ENCODE measurements around the gene TMEM252.

The TMEM252 gene

GRCh38 chr9:68538200-68538599 lies 2.5 kb downstream of the TMEM252 start:
- no peak for DNase-seq

GRCh38 chr9:68537616-68537880 lies 3.1 kb downstream of the TMEM252 start:
- DNase-seq: no peak

- no peak for DNase-seq
These were observed 3.6 kb downstream of the TMEM252 start for GRCh38 chr9:68536876-68537615.

- no peak for DNase-seq
These were observed 7.0 kb downstream of the TMEM252 start for GRCh38 chr9:68533678-68534077.

GRCh38 chr9:68532131-68532530 lies 8.6 kb downstream of the TMEM252 start:
- DNase-seq: no peak

- no peak for DNase-seq
These were observed 10.1 kb downstream of the TMEM252 start for GRCh38 chr9:68530618-68531017.

GRCh38 chr9:68523367-68523936 lies 17.2 kb downstream of the TMEM252 start:
- DNase-seq: no peak

GRCh38 chr9:68522954-68523353 lies 17.7 kb downstream of the TMEM252 start:
- DNase-seq: no peak

GRCh38 chr9:68522131-68522530 lies 18.6 kb downstream of the TMEM252 start:
- no peak for DNase-seq

GRCh38 chr9:68515326-68516017 lies 25.2 kb downstream of the TMEM252 start:
- no peak for DNase-seq

- DNase-seq: no peak
These were observed 26.7 kb downstream of the TMEM252 start for GRCh38 chr9:68513981-68514380.

GRCh38 chr9:68513385-68513784 lies 27.3 kb downstream of the TMEM252 start:
- no peak for DNase-seq

- DNase-seq: no peak
These were observed 31.0 kb downstream of the TMEM252 start for GRCh38 chr9:68509689-68510088.

GRCh38 chr9:68508547-68508946 lies 32.1 kb downstream of the TMEM252 start:
- DNase-seq: no peak

- DNase-seq: no peak
These were observed 32.9 kb downstream of the TMEM252 start for GRCh38 chr9:68507806-68508145.

- DNase-seq: no peak
These were observed 33.4 kb downstream of the TMEM252 start for GRCh38 chr9:68507130-68507805.

- no peak for DNase-seq
These were observed 34.1 kb downstream of the TMEM252 start for GRCh38 chr9:68506551-68506950.

- no peak for DNase-seq
These were observed 34.8 kb downstream of the TMEM252 start for GRCh38 chr9:68505681-68506409.

- no peak for DNase-seq
These were observed 38.4 kb downstream of the TMEM252 start for GRCh38 chr9:68502279-68502678.

GRCh38 chr9:68500457-68501381 lies 40.0 kb downstream of the TMEM252 start:
- no peak for DNase-seq

GRCh38 chr9:68498816-68499215 lies 41.9 kb downstream of the TMEM252 start:
- no peak for DNase-seq

GRCh38 chr9:68497629-68498028 lies 43.1 kb downstream of the TMEM252 start:
- DNase-seq: no peak
